GM18870 (cell line): ENCODE results near the gene NUBP2.

ENCODE experiments used
- ATAC-seq: cut with Tn5 transposase; IDR thresholded peaks from one replicate; pipeline ENCODE4 v1.9.1; 2021; ENCODE audit warnings: moderate library complexity; ENCODE audit not compliant: unreplicated experiment

The NUBP2 gene

GRCh38 chr16:1825864-1826690 lies 43.3 kb downstream of the NUBP2 start:
- peak; percentile 19 for ATAC-seq

GRCh38 chr16:1826691-1827573 lies 44.2 kb downstream of the NUBP2 start, which contains the start of the genes FAHD1 and HAGH:
FAHD1 (plus strand) TSS chr16:1827206; CDS start chr16:1827239, 33 bp downstream.
HAGH (minus strand) TSS chr16:1826825; CDS start chr16:1826787, 38 bp downstream.
- ATAC-seq: peak; percentile 83

DNA sequence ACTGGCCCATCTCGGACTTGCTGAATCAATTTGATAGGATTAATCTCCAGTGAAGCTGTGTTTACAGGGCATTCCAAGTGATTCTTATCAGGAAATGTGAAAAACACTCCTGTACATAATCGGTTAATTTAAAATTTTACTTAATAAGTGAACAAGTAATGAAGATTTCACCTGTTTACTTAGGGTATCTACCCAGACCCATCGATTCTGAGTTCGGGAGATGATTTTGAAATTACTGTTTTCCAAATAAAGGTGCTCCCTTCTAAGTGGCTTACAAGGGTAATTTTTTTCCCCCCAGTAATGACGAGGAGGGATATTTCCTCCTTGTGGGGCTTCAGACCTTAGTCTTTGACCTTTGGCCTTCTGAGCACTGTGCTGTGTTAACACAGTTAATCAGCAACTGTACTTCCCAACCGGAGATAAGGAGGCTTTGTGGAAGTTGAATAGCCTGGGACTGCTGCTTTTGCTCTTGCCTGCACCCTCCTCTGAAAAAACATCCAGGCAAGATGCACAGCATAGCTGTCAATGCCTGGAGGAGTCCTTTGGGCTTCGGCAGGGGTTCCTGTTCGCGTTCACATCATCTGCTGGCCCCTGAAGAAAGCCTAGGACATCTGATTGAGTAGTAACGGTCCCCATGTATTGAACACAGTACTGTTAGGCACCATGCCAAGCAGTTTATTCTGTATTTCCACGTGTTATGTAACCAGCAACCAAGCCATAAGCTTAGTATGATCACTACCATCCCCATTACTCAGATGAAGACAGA lies 46.1 kb downstream of the NUBP2 start:
- no peak for ATAC-seq

DNA sequence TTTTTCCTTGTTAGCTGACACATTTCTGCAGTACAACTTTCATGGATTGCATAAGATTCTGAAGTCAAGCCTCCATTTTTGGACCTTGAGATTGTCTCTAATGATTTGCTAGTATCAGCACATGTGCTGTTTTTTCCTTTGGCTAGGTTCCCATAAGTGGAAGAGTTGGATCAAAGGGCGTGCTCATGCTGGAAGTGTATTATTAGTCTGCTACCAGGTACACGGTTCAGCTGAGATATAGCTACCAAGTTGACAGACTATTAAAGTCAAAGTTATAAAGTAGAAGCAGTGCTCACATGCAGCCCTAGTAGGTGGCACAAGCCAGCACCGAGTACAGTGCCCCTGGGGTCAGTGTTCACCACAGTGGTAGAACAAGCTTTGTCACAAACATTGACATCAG lies 47.5 kb downstream of the NUBP2 start:
- no peak for ATAC-seq

- ATAC-seq: no peak
Observed at GRCh38 chr16:1831186-1832075, 48.7 kb downstream of the NUBP2 start.

DNA sequence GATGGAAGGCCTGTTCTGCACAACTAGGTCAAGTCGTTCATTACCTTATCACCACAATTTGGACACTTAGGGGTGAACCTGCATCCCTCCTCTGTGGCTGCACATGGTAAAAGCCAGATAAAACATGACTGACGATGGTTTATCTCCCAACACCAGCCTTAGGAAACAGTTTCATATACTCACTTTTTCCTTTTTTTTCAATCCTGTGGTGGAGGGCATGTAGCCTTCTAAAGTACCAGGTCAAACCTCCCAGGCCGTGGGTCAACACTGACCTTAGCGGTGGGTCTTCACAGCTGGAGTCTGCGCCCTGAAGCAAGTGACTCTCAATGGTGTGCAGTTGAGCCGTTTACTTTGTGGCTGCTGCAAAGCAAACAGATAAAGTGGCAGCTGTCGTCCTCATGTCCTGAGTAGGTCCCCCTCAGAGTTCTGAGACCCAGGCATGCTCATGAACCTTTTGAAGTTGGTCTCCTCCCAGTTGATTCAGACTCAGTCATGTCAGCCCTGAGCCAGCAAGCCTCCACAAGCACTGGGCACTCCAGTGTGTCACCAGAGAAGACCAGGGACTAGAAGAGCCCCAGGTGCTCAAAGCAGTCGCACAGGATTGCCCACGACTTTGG lies 50.2 kb downstream of the NUBP2 start:
- ATAC-seq: no peak

GRCh38 chr16:1834096-1834495 lies 51.3 kb downstream of the NUBP2 start:
- ATAC-seq: no peak
